DOHH2 (cell line): ENCODE results near the gene TEX35.

Experiments
- H3F3A ChIP-seq: fragments of 200-600 bp; sonication (generic), shearing (Covaris generic); 2 replicates; pipeline ENCODE4 v1.6.0; 2016; ENCODE audit warnings: antibody characterized with exemption, mild to moderate bottlenecking; ENCODE audit not compliant: control insufficient read depth, insufficient read depth
- H3K27ac ChIP-seq: fragments of 200-600 bp; sonication (generic); 2 replicates; pipeline ENCODE4 v1.5.1; 2014; ENCODE audit warnings: low read depth, mild to moderate bottlenecking, low read length, moderate library complexity
- H3K27me3 ChIP-seq: fragments of 200-600 bp; sonication (generic); 2 replicates; pipeline ENCODE4 v1.6.1; 2014; ENCODE audit warnings: mild to moderate bottlenecking, low read length, mixed read lengths; ENCODE audit not compliant: control insufficient read depth
- H3K36me3 ChIP-seq: fragments of 200-600 bp; sonication (generic); 2 replicates; pipeline ENCODE4 v1.6.1; 2014; ENCODE audit warnings: mild to moderate bottlenecking, low read length, moderate library complexity, mixed read lengths; ENCODE audit not compliant: control insufficient read depth
- H3K4me1 ChIP-seq: fragments of 200-600 bp; sonication (generic); 2 replicates; pipeline ENCODE4 v1.6.1; 2014; ENCODE audit warnings: mild to moderate bottlenecking, low read length, mixed read lengths; ENCODE audit not compliant: control insufficient read depth
- H3K4me2 ChIP-seq: fragments of 200-600 bp; sonication (generic); 2 replicates; pipeline ENCODE4 v1.6.0; 2014; ENCODE audit warnings: mild to moderate bottlenecking, low read length, moderate library complexity
- H3K4me3 ChIP-seq: fragments of 200-600 bp; sonication (generic); 2 replicates; pipeline ENCODE4 v1.5.1; 2014; ENCODE audit warnings: mild to moderate bottlenecking, low read length, mixed read lengths
- H3K79me2 ChIP-seq: fragments of 200-600 bp; sonication (generic); 2 replicates; pipeline ENCODE4 v1.6.1; 2014; ENCODE audit warnings: mild to moderate bottlenecking, low read length, mixed read lengths; ENCODE audit not compliant: control insufficient read depth
- H3K9me2 ChIP-seq: fragments of 200-600 bp; sonication (generic); replicated peaks from 2 replicates; pipeline ENCODE4 v1.6.1; 2014; ENCODE audit warnings: mild to moderate bottlenecking, low read length, mixed read lengths; ENCODE audit not compliant: control insufficient read depth
- H3K9me3 ChIP-seq: fragments of 200-600 bp; sonication (generic); 2 replicates; pipeline ENCODE4 v1.6.1; 2014; ENCODE audit warnings: antibody characterized with exemption, low read length, mixed read lengths; ENCODE audit not compliant: control insufficient read depth, insufficient read depth
- H4K20me1 ChIP-seq: fragments of 200-600 bp; sonication (generic); 2 replicates; pipeline ENCODE4 v1.6.0; 2014; ENCODE audit warnings: low read depth, mild to moderate bottlenecking, antibody characterized with exemption, low read length, moderate library complexity; ENCODE audit not compliant: control insufficient read depth, insufficient read depth
- EZH2phosphoT487 ChIP-seq: fragments of 200-600 bp; sonication (generic); IDR thresholded peaks from 2 replicates; pipeline ENCODE4 v1.6.1; 2017; ENCODE audit warnings: borderline replicate concordance, mild to moderate bottlenecking, antibody characterized with exemption, low read length, moderate library complexity, mixed read lengths
- TF ChIP-seq, protein P1 (sequence below): fragments of 200-600 bp; sonication (generic); IDR thresholded peaks from one replicate; pipeline ENCODE4 v1.5.1; 2014; ENCODE audit warnings: antibody characterized with exemption, mild to moderate bottlenecking, low read depth, low read length; ENCODE audit not compliant: poor library complexity, severe bottlenecking

Gene TEX35

GRCh38 chr1:178496410-178497135, 16.3 kb upstream of the TEX35 start, which contains the start of gene CLEC20A:
TSS of gene CLEC20A (minus strand) at chr1:178496964. CDS start at chr1:178496939, 25 bp downstream.
- H3K27ac ChIP-seq = no peak within 1 kb of the TSS
- H3K79me2 ChIP-seq = no peaks in the 10 kb centered on the region
- H3K4me2 ChIP-seq = no peak within 1 kb of the TSS
- H3K27me3 ChIP-seq = no peaks in the 10 kb centered on the region
- H3K36me3 ChIP-seq = no peaks in the 10 kb centered on the region
- TF ChIP-seq EZH2phosphoT487 = no peak
- TF ChIP-seq, protein P1, sequence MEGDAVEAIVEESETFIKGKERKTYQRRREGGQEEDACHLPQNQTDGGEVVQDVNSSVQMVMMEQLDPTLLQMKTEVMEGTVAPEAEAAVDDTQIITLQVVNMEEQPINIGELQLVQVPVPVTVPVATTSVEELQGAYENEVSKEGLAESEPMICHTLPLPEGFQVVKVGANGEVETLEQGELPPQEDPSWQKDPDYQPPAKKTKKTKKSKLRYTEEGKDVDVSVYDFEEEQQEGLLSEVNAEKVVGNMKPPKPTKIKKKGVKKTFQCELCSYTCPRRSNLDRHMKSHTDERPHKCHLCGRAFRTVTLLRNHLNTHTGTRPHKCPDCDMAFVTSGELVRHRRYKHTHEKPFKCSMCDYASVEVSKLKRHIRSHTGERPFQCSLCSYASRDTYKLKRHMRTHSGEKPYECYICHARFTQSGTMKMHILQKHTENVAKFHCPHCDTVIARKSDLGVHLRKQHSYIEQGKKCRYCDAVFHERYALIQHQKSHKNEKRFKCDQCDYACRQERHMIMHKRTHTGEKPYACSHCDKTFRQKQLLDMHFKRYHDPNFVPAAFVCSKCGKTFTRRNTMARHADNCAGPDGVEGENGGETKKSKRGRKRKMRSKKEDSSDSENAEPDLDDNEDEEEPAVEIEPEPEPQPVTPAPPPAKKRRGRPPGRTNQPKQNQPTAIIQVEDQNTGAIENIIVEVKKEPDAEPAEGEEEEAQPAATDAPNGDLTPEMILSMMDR = no peak
- no peaks in the 10 kb centered on the region for H4K20me1 ChIP-seq
- H3K9me2 ChIP-seq = no peaks in the 10 kb centered on the region
- no peaks in the 10 kb centered on the region for H3K9me3 ChIP-seq
- no peaks in the 10 kb centered on the region for H3F3A ChIP-seq
- H3K4me3 ChIP-seq = no peak within 1 kb of the TSS
- H3K4me1 ChIP-seq = no peaks in the 10 kb centered on the region

DNA sequence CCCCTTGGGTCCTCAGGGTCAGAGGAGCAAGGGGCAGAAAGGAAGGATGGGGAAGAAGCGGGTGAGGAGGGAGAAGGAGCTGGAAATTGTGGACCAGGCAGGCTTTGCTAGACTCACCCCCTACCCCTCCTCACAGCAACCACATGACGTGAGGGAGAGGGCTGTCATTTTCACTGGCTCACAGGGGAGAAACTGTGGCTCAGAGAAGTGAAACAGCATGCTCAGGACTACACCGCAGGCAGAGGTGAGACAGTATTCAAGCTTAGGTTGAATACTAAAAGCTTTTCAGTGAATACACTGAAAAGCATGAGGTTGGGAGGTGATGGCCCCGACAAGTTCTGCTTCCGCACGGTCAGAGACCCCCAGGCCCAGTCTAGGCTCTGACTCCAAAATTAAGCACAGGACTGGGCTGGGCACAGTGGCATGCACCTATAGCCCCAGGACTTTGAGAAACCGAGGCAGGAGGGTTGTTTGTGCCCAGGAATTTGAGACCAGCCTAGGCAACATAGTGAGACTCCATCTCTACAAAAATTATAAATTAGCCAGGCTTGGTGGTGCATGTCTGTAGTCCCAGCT, 14.9 kb upstream of the TEX35 start:
- H3K79me2 ChIP-seq = no peaks in the 10 kb centered on the region

GRCh38 chr1:178498896-178499675, 13.8 kb upstream of the TEX35 start:
- Histone ChIP-seq H3K79me2 (no peaks in the 10 kb centered on the region), H4K20me1 (no peaks in the 10 kb centered on the region), H3K36me3 (no peaks in the 10 kb centered on the region), H3F3A (no peaks in the 10 kb centered on the region), H3K4me3 (no peak overlapping the region), H3K27me3 (no peaks in the 10 kb centered on the region; the same call in 1 of the 2 replicates), H3K9me3 (no peaks in the 10 kb centered on the region), H3K9me2 (no peaks in the 10 kb centered on the region), H3K27ac (no peak overlapping the region), H3K4me2 (no peak overlapping the region), H3K4me1 (no peaks in the 10 kb centered on the region)
- TF ChIP-seq, protein P1 = no peak
- no peak for TF ChIP-seq EZH2phosphoT487

More for the DNA sequence above, 14.9 kb upstream of the TEX35 start:
- no peaks in the 10 kb centered on the region for H4K20me1 ChIP-seq
- H3K27me3 ChIP-seq = no peaks in the 10 kb centered on the region
- no peak overlapping the region for H3K4me2 ChIP-seq
- no peaks in the 10 kb centered on the region for H3K4me1 ChIP-seq
- H3K9me2 ChIP-seq = no peaks in the 10 kb centered on the region
- no peak overlapping the region for H3K4me3 ChIP-seq
- H3K36me3 ChIP-seq = no peaks in the 10 kb centered on the region
- no peaks in the 10 kb centered on the region for H3F3A ChIP-seq
- TF ChIP-seq, protein P1 = no peak
- no peak for TF ChIP-seq EZH2phosphoT487
- H3K9me3 ChIP-seq = no peaks in the 10 kb centered on the region
- no peak overlapping the region for H3K27ac ChIP-seq
